Glutamatergic neuron (in vitro differentiated cells): Measurements from ENCODE around the gene PTEN. TPM values are rescaled to one million over a fixed set of nuclear protein-coding genes. Genes with fewer than 3 reads are reported as not detected.
"Not testable (repeated sequence)": the region's sequence is repeated elsewhere in the genome, so short reads cannot be mapped to it uniquely, and the experiment has no call there.

Experiments used
- DNase-seq: peaks from one replicate; pipeline ENCODE4 v3.0.0; 2022
- H3K27ac Mint-ChIP-seq: one replicate; pipeline ENCODE4 v1.8.0; 2020; ENCODE audit warnings: mild to moderate bottlenecking, mixed read lengths, inconsistent platforms; ENCODE audit not compliant: unreplicated experiment
- H3K27me3 Mint-ChIP-seq: one replicate; pipeline ENCODE4 v1.8.0; 2020; ENCODE audit warnings: mild to moderate bottlenecking, moderate library complexity, mixed read lengths, inconsistent platforms; ENCODE audit not compliant: unreplicated experiment
- H3K36me3 Mint-ChIP-seq: one replicate; pipeline ENCODE4 v1.8.0; 2020; ENCODE audit warnings: mild to moderate bottlenecking, mixed read lengths, inconsistent platforms; ENCODE audit not compliant: unreplicated experiment
- H3K4me1 Mint-ChIP-seq: one replicate; pipeline ENCODE4 v1.8.0; 2020; ENCODE audit warnings: mild to moderate bottlenecking, low read depth, mixed read lengths, inconsistent platforms; ENCODE audit not compliant: unreplicated experiment
- H3K4me3 Mint-ChIP-seq: one replicate; pipeline ENCODE4 v1.8.0; 2020; ENCODE audit warnings: mild to moderate bottlenecking, mixed read lengths, inconsistent platforms; ENCODE audit not compliant: unreplicated experiment
- H3K9me3 Mint-ChIP-seq: one replicate; pipeline ENCODE4 v1.8.0; 2020; ENCODE audit warnings: mild to moderate bottlenecking, moderate library complexity, mixed read lengths, inconsistent platforms; ENCODE audit not compliant: unreplicated experiment
- CTCF ChIP-seq: fragments of 200-600 bp; sonication (generic); IDR thresholded peaks from one replicate; pipeline ENCODE4 v1.5.0; 2021; ENCODE audit not compliant: partially characterized antibody, unreplicated experiment
- total RNA-seq: library from RNA; stranded (reverse); fragmentation: NEBNext Ultra II Directional; extraction: Animal tissue kit (Norgen Biotek cat#: 25700); gene quantifications from one replicate; pipeline ENCODE4 v1.2.1, GENCODE V29; 2021; ENCODE audit not compliant: unreplicated experiment

The PTEN gene
- total RNA-seq, 1 donor from 2014 or later: 61.2 TPM

GRCh38 chr10:87846023-87846422 lies 17.4 kb upstream of the PTEN start:
- Mint-ChIP-seq H3K4me1 (no peaks in the 10 kb centered on the region), H3K27me3 (no peaks in the 10 kb centered on the region), H3K27ac (no peak overlapping the region), H3K9me3 (no peaks in the 10 kb centered on the region), H3K4me3 (no peak overlapping the region), H3K36me3 (no peaks in the 10 kb centered on the region)
- no peak for TF ChIP-seq CTCF
- DNase-seq: no peak

GRCh38 chr10:87846711-87847110 lies 16.7 kb upstream of the PTEN start:
- not testable (repeated sequence) for H3K4me1 Mint-ChIP-seq, H3K27ac Mint-ChIP-seq, H3K36me3 Mint-ChIP-seq, DNase-seq, H3K27me3 Mint-ChIP-seq, H3K9me3 Mint-ChIP-seq, H3K4me3 Mint-ChIP-seq

- Mint-ChIP-seq H3K27me3 (no peaks in the 10 kb centered on the region), H3K27ac (no peak overlapping the region), H3K9me3 (no peaks in the 10 kb centered on the region), H3K4me1 (no peaks in the 10 kb centered on the region), H3K36me3 (no peaks in the 10 kb centered on the region), H3K4me3 (no peak overlapping the region)
- no peak for TF ChIP-seq CTCF
- DNase-seq: no peak
Measured at GRCh38 chr10:87847550-87847949, 15.9 kb upstream of the PTEN start.

GRCh38 chr10:87849001-87849400 lies 14.4 kb upstream of the PTEN start:
- DNase-seq: no peak
- Mint-ChIP-seq H3K4me1 (no peaks in the 10 kb centered on the region), H3K4me3 (no peak overlapping the region), H3K9me3 (no peaks in the 10 kb centered on the region), H3K27ac (no peak overlapping the region), H3K36me3 (no peaks in the 10 kb centered on the region), H3K27me3 (no peaks in the 10 kb centered on the region)
- no peak for TF ChIP-seq CTCF

- peak; percentile 41 for DNase-seq
- Mint-ChIP-seq H3K27me3 (no peaks in the 10 kb centered on the region), H3K4me1 (no peaks in the 10 kb centered on the region), H3K27ac (no peak overlapping the region), H3K9me3 (no peaks in the 10 kb centered on the region), H3K4me3 (no peak overlapping the region), H3K36me3 (no peaks in the 10 kb centered on the region)
- no peak for TF ChIP-seq CTCF
Measured at GRCh38 chr10:87850742-87851205, 12.7 kb upstream of the PTEN start.

GRCh38 chr10:87852089-87852488 lies 11.3 kb upstream of the PTEN start:
- Mint-ChIP-seq H3K27ac (no peak overlapping the region), H3K4me3 (no peak overlapping the region), H3K9me3 (no peaks in the 10 kb centered on the region), H3K36me3 (no peaks in the 10 kb centered on the region), H3K4me1 (no peaks in the 10 kb centered on the region), H3K27me3 (no peaks in the 10 kb centered on the region)
- no peak for TF ChIP-seq CTCF
- no peak for DNase-seq

GRCh38 chr10:87855247-87855646 lies 8.2 kb upstream of the PTEN start:
- not testable (repeated sequence) for H3K9me3 Mint-ChIP-seq, H3K4me3 Mint-ChIP-seq, DNase-seq, H3K36me3 Mint-ChIP-seq, H3K4me1 Mint-ChIP-seq, H3K27ac Mint-ChIP-seq, H3K27me3 Mint-ChIP-seq

GRCh38 chr10:87855665-87856064 lies 7.8 kb upstream of the PTEN start:
- H3K36me3 Mint-ChIP-seq, H3K9me3 Mint-ChIP-seq: not testable (repeated sequence)

More at GRCh38 chr10:87855665-87856064, 7.8 kb upstream of the PTEN start:
- DNase-seq, H3K27ac Mint-ChIP-seq, H3K4me3 Mint-ChIP-seq, H3K27me3 Mint-ChIP-seq, H3K4me1 Mint-ChIP-seq: not testable (repeated sequence)
